Left renal pelvis (tissue), 4 donors: ENCODE measurements around the gene TMEM182. TPM values are rescaled to one million over a fixed set of nuclear protein-coding genes. Genes with fewer than 3 reads are reported as not detected.

ENCODE experiments used
- DNase-seq, 4 donors: peaks; one replicate each; pipeline ENCODE4 v3.0.0-alpha.2; 2013; ENCODE audit warnings: low read depth in 4 of 4, low spot score in 3 of 4
- polyA plus RNA-seq, 4 donors: library from polyadenylated mRNA; unstranded; fragments of 120-200 nt; gene quantifications; one replicate each; pipeline ENCODE4 v1.2.1, GENCODE V29; 2013; ENCODE audit not compliant: insufficient read length in 4 of 4

The TMEM182 gene
- polyA plus RNA-seq, 4 donors, result 6.6 to 9.9 (median 7.6) TPM

DNA sequence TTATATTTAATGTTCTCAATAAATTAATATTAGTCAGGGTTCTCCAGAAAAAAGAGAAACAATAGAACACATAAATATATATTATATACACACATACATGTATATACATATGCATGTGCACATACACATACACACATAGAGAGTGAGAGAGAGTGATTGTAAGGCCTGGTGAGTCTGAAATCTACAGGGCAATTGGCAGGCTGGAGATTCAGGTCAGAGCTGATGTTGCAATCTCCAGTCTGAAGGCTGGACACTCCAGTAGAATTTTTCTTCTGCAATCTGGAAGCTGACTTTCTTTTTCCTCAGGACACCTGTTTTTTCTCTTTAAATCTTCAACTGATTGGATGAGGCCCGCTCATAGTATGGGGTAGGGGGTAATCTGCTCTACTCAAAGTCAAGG lies 3.2 kb downstream of the TMEM182 start:
- no peak for DNase-seq

DNA sequence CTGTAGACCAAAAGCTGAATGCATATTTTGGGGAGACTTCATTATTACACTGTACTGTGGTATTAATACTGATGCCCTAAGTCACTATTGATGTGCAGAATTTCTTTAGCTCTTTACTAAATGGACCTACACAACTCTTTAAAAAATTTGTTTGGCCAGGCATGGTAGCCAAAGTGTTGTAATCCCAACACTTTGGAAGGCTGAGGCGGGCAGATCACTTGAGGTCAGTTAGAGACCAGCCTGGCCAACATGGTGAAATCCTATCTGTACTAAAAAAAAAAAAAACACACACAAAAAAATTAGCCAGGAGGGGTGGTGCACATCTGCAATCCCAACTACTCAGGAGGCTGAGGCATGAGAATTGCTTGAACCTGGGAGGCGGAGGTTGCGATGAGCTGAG lies 6.4 kb downstream of the TMEM182 start:
- DNase-seq, result no peak

DNA sequence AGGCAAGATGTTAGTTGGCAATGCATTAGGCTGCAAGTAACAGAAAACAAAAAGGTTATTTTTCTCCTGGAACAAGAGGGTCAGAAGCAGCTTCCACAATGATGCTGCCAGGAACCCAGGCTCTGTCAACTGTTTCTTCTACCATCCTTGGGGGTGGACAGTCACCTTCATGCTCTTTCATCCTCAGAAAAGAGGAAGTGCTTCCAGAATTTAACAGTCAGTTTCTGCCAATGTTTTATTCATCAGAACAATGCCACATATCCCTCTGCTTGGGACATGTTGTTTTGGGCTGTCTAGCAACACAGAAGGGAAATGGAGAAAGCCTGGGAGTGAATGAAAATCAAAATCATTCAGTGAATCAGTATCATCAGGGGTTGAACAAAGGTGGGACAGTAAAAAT lies 7.1 kb downstream of the TMEM182 start:
- DNase-seq, result no peak

DNA sequence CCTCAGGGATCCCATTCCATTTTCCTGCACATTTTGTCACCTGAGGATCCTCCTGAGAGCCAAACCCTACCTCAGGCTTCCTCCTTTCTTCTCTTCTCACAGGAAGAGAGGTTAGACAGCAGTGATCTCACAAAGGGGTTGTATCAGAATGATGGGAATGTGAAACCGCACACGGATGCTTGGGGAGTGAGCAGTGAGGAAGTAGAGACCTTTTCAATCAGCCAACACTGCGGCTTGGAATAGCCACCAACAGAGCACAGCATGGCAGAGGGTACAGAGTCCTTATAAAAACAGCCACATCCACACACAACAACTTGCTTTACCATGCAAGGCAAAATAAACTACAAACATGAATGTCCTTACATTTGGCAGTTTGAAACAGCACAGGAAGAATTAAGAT lies 8.7 kb downstream of the TMEM182 start:
- no peak for DNase-seq

DNA sequence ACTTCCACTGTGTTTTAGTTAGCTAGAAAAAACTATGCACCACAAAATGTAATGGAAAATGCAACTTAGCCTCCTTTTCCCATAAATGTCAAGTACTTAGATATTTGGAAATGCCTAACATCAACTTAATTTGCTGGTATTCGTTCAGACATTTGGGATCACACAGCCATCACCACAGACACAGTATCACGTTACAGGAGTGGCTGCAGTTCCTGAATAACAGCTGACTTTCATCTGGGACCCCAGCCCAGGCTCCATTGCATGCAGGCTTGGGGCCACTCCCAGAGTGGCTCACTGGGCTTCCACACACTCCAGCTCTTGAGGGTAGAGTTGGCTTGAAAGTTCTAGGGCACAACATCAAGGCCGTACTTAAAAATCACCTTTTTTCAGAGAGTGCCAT lies 9.3 kb downstream of the TMEM182 start:
- DNase-seq, result no peak

DNA sequence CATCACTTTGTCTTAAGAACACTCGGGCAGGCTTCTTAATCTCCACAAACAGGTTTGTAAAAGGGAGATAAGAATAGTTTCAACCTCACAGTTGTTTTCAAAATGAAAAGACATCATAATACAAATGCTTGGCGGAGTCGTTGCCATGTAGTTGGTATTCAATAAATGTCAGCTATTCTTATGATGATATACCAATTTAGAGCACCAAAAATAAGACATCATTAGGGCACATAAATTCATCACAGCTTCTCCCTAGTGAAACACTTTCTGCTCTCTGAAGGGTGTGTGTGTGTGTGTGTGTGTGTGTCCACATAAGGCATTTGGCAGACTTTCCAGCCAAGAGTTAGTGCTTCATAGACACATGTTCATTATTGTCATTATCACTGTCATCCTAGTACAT lies 10.8 kb downstream of the TMEM182 start:
- DNase-seq, result no peak

DNA sequence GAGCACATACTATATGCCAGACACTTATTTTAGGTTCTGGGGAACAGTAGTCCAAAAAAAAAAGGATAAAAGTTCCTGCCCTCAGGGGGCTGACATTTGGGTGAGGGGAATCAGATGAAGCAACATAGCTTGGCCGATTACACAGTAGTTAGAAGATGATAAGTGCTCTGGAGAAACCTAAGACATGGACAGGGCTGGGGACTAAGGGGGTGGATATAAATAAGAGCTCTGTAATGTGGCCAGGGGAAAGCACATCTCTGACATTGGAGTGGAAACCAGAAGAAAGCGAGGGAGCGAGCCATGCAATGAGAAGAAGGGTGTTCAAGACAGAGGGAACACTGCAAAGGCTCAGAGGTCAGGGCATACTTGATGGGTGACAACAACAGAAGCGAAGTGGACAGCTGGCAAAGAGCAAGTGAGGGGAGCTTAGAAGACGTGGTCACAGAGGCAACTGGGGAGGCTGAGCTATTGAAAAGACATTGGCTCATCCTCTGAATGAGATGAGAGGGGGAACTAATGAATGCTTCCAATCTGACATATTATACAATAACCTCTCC lies 11.4 kb downstream of the TMEM182 start:
- DNase-seq, result no peak

DNA sequence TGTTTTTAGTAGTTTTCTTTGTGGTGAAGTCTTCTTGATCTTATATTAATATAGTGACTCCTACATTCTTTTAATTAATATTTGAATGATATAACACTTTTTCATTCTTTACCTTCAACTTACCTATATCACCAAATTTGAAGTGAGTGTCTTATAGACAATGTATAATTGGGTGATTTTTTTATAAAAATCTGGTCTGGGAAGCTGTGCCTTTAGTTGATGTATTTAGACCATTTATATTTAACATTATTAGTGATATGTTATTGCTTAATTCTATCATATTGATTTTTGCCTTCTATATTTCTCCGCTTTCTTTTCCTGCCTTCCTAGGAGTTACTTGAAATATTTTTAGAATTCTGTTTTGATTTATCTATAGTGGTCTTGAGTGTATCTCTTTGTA lies 16.4 kb downstream of the TMEM182 start:
- no peak for DNase-seq

DNA sequence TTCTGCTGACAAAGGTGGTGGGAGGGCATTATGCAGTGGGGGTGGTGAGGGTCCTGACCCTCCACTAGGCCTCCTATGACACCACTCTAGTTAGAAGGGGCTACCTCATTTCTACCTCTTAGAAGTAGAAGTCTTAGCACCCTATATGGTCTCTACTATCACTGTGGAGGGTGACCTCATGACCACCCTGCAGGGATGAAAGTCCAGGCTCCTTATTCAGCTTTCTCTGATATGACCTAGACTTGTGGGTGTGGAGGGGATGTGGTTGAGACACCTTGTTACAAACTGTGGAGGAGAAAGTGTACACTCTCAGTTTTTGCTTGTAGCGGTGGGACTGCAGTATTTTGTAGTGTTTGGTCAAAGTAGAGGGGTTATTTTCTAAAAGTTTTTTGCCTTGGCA lies 18.6 kb downstream of the TMEM182 start:
- no peak for DNase-seq

DNA sequence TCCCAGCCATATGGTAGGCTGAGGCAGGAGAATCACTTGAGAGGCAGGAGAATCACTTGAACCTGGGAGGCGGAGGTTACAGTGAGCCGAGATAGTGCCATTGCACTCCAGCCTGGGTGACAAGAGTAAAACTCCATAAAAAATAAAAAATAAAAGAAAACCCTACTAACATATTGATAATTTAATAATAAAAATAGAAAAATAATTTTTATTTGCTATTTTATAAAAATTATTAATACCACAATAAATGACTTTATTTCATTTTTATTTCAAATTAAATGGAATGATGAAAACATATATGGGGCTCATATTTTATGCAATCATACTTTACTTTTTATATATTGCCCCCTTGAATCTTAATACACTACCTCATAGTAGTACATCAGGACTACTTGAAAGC lies 20.4 kb downstream of the TMEM182 start:
- DNase-seq, result no peak

DNA sequence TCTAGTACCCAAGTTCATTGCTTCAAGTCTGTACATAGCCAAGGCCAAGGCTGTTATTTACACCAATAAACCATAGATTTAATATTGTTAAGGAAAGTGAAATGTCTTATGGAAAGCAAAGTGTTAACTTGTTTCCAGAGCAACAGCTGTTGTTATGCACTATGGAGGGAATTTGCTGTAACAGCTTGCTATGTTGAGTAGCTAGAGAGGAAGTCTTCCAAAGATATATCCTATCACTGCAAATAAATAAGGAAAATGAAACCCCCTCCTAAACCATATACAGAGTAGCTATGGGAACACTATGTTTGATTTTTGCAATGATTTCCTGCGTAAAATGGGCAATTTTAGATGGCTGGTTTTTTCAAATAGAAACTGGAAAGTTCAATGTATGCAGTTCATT lies 21.1 kb downstream of the TMEM182 start:
- DNase-seq, result no peak

DNA sequence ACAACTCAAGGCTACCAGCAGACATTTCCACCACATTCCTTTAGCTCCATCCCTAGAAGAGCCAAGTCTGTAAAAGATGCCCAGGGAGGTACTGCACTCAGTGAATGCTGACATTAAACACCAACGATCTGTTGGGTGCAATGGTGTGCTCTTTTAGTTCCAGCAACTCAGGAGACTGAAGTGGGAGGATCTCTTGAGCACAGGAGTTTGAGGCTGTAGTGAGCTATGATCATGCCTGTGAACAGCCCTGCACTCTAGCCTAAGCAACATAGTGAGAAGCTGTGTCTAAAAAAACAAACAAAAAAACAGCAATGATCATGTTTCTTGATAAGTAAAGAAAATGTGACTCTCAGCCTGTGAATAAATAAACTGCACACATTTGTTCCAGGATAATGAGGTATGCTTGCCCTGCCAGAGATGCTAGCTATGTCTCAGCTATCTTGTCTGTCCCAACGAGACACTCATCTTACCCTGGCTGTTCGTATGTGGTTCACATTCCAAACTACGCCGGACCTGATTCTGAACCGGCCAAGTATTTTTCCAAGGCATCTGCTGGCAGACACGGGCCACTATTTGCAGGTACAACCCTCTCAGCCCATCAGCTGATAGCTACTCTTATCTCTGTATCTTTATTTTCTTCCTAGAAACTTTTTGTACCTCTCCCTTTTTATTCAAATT lies 21.8 kb downstream of the TMEM182 start:
- DNase-seq, result no peak

DNA sequence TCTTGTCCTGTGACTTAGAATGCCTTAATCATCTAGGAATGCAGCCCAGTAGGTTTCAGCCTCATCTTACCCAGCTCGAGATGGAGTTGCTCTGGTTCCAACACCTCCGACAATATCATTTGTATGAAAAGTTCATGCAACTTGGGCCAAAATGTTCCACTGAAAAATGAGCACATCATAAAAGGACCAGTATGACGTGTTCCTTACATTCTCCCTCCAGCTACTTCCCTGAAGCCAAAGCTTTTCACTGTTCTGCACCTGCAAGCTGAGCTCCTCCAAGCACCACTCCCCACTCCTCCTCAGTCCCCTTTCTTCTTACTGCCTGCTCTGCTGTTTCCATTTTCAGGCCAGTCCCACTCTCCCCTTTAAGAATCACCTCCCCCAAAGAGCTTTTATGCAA lies 23.1 kb downstream of the TMEM182 start:
- DNase-seq, result no peak

DNA sequence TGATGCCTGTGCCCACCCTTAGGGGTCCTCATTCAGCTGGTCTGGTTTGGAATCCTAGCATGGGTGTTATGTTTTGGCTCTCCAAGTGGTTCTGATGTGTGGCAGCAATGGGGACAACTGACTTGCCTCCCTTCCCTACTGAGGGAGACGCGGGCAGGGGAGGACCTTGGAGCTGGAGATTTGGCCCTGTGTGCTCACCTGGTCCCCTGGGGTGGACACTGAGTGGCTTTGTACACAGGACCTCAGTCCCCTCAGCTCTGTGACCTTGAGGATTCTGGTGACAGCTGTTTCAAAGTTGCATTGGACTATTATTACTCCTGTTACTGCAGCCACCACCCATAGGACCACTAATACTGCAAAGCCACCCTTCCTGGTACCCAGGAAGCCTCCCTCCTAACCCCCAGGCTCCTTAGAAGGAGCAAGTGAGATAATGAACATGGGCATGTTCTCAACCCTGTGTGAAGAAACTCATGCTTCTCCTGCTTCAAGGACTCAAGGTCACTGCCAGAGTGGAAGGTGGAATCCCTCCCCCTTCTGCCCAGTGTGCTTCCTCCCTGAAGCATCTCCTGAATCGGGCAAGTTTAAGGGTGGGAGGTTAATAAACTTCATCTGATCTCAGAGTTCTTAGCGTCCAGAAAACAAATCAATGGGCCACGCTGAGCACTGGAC lies 26.5 kb downstream of the TMEM182 start:
- DNase-seq, result no peak

DNA sequence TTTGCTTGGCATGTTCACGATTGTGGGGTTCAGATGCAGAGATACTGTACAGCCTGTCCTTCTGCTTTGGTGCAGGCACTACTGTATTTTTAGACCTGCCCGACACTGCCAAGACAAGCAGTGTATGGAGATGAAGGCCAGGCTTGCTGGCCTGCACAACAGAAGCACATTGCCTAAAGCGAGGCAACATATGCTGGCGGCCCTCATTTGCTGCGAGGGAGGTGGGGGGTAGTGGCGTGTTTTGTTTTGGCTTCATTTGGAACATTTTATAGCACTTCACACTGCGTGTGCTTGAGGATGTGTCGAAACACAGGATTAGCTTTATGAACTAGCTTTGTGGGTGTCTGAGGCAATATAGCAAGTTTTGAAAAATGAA lies 27.0 kb downstream of the TMEM182 start:
- DNase-seq, result no peak

DNA sequence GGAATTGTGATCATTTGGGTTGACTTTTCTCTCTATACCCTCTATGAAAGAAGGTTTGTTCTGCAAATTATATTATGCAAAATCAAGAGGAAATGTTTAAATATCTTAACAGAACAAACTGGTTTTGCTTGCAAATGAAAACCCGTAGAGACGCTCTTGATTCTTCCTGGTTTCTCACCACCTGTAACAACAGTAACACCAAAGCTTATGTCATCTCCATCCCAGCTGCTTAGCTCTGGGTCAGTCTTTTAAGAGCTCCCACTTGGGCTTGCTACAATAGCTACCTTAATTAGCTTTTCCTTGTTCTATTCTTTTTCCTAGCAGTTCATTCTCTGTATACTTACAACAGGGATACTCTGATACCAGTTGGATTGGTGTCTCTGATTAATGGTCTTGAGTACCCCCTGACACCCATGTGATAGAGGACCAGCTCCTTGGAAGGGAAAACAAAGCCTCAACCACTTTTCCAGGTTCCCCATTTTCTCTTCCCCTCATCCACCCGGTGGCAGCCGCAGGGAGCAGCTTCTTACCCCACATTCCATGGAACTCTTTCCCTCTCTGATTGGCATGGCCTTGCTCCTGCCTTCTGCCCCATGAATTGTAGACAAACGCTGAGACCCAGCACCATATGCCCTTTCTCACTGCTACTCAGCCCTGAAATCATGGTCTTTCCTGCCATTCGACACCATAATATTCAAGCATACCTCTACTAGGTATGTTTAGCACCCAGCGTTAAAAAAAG lies 27.7 kb downstream of the TMEM182 start:
- no peak for DNase-seq

DNA sequence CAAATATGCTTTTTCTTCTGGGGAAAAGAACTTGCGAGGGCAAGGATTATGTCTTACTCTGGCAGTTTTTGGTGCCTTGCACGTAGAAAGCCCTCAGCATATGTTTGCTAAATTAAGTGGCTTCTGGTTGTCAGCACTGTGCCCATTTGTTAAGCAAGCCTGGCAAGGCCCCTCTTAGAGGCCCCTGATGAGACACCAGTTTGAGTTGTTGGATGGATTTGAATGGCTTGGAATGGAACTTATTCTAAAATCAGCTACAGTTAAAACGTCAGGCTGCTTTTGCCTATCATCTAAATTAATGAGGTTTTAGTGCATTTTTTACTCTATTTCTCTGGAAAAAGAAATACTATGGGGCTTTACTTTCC lies 28.2 kb downstream of the TMEM182 start:
- no peak for DNase-seq

DNA sequence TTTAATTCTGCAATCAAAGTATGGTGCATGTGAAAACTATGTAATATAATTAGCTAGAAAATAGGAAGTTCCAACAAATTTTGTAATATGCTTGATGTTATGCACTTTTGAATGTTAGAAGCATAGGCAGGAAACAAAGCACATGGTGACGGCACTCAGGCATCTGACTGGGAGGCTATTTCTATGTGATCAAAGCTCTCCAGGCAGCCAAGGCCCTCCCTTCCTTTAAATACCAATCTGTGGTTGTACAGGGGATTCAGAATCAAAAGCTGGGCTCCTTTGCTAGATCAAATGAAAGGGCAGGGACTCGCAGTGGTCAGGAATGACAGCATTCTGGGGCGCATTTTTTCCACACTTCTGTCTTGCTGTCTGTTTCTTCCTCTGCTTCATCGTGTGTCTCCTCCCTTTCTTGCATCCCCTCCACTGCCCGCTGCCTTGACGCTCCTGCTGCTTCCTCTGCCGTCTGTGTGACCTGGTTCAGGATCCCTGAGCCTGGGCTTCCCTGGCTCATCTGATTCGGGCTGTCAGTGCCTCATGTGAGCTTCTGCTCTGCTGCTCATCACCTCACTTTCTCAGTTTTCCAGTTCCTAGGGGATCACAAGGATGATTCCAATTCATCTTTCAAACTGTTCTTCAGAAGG lies 30.9 kb downstream of the TMEM182 start:
- no peak for DNase-seq

DNA sequence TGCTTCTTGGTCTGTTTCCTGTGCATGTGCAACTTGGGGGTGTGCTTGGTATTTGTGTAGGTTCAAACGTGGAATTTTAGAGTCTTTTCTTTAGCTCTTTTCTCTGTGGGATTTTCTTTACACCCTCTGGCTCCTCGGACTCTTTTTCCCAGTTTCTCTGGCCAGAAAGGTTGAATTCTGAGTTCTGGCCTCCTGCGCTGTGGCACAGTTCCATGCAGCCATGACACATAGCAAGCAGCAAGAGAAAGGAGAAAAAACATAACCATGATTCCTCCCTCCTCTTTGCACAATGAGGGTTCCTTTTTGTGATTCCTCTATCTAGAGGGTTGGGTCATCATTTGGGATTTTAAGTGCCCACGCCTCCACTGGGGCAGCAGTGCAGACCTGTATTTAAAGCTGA lies 33.8 kb downstream of the TMEM182 start:
- DNase-seq, result no peak

DNA sequence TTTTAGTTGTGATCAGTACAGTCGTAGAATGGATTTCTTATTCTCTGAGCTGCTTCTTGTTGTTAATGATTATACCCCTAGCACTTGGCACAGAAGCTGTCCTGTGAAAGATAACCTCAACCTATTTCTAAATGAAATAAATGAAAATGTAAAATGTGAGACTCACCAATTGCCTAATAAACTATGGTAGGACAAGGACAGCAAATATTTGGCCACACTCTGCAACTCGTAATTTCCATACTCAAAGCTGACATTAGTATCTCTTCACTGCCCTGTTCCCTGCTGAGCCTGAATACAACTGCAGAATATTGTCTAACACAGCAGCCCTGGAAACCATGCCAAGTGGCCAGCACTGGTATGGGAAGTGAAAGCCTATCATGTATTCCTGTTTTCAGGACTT lies 34.5 kb downstream of the TMEM182 start:
- no peak for DNase-seq

DNA sequence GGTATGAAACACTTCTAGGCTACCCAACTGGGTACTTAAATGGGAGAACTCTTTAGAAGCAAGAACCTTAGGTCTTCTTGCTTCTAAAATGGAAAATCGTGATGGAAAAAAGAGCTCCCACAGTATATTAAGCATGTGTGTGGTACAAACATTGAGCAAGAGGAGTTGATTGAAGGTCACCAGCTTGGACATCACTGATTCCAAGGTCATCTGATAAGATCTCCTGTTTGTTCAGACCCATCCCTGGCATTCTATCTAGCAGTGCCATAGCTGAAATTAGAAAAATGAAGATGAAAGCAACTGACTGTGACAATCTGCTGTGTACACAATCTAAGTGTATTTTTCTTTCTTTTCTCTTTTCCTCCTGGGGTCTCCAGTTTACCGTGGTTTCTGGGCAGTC lies 35.7 kb downstream of the TMEM182 start:
- DNase-seq, result no peak
